ENCODE measurements around the gene DNAJC5. TPM values are rescaled to one million over a fixed set of nuclear protein-coding genes. Genes with fewer than 3 reads are reported as not detected.

DNAJC5 gene
- polyA plus RNA-seq, 4 donors = 26.5 to 38.5 (median 32.2) TPM

DNA sequence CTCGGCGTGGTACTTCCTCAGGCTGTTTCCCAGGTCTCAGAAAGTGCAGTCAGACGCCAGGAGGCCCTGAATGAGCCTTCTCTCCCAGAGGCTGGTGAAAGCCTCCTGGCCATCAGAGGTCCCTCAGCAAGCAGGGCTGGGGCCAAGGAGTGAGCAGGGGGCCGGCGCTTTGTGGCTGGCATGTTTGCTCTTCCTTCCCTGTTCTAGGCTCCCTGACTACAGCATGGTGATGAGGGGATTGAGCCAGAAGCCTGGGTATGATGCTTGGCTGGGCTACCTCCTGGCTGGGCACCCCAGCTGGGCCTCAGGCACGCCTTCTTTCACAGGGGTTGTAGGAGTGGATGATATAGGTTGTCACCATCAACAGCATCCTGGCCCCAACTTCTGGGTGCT lies 11.7 kb upstream of the DNAJC5 start:
- DNase-seq (ENCODE audit: low read depth in 4 of 4, low spot score in 2 of 4) = no peak

DNA sequence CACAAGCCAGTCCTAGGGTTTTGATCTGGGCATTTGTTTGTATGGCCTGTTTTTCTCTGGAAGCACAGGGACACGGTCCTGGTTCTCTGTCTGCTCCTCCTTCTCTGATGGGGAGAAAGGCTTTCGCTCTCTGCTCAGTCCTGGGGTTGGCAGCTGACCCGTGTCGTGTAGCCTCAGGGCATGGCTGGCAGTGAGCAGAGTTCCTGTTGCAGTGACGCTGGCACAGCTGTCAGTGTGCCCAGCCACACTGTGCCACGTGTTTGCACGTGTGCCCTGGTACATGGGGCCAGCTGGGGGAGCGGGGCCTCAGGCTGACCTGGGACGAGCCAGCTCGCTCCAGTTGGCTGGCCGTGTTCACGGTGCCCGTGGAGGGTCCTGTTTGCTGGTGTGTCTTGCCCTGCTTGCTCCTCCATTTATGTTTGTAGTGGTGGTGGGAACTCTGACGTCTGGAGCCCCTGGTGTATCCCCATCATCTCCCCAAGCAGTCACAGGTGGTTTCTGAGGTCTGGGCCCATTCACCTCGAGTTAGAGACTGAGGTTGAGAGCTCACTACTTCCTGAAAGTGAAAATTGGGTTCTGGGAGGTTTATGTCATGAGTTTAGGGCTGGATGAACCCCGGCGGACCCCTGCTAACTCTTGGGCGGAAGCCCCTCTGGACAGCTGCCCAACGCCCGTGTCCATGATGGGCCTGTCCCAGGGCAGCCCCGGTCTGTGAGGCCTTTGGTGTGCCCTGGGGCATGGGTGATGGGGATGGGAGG lies 10.2 kb upstream of the DNAJC5 start:
- DNase-seq (ENCODE audit: low read depth in 4 of 4, low spot score in 2 of 4) = no peak

DNA sequence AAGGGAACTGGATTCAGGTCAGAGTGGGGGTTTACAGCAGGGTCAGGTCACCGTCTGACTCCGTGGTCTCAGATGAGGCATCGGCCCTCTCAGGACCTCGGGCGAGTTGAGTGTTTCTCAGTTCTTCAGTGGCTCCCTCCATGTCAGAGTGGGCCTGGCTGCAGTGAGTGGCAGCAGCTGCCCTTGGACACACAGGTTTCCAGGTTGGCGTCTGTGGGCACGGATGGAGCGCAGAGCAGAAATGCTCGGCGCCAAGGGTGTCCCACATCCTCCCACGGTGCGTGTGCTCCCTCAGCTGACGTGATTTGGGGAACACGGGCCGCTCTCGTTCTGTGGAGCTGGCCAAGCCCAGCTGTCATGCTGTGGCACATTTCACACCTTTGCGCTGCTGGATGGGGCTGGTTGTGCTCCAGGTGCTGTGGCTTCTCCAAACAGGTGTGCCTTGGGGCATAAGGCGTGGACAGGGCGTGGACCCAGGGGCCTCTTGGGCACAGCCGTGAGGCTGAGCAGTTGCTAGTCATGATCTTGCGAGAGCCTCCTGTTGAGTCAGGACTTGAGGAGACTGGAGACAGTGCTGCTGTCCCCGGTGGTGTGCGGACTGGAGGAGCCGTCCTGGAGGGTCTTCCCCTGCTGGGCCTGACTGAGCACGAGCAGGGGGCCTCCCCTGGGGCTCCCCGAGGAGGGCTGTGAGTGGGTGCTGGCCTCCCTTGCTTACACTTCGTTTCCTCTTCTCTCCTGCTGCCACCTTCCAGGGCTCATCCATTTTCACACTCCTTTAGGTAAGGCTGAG lies 9.5 kb upstream of the DNAJC5 start:
- no peak for DNase-seq (ENCODE audit: low read depth in 4 of 4, low spot score in 2 of 4)

DNA sequence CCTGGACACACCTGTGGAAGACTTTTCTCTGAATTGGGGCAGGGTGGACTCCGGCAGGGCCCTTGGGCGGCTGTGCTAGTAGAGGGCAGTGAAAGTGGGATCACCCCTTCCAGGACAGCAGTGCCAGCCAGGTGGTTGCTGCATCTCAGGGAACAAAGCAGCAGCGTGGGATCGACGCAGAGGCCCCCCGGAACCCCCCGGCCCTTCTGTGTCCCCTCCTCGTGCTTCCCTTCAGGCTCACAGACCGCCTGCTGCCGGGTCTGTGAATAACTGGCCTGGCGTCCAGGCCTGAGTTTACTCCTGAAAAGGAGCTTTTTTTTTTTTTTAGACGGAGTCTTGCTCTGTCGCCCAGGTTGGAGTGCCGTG lies 8.9 kb upstream of the DNAJC5 start:
- DNase-seq (ENCODE audit: low read depth in 4 of 4, low spot score in 2 of 4) = no peak

DNA sequence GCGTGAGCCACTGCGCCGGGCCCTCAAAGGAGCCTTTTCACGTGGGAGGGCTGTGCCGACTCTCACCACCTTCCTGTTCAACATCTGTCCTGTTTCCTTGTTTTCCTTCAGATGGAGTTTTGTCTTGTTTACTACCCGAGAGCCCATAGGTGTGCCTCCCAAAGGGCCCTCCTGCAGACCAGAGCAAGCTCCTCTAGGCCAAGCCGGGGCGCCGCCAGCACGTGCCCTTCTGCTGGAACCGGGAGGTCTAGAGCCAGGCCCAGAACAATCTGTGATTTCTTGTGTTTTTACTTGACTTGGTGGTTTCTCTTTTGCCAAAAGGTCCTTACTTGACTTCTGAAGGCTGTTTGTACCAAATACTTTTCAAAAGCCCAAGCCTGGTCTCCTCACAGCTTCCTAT lies 8.0 kb upstream of the DNAJC5 start:
- no peak for DNase-seq (ENCODE audit: low read depth in 4 of 4, low spot score in 2 of 4)

DNA sequence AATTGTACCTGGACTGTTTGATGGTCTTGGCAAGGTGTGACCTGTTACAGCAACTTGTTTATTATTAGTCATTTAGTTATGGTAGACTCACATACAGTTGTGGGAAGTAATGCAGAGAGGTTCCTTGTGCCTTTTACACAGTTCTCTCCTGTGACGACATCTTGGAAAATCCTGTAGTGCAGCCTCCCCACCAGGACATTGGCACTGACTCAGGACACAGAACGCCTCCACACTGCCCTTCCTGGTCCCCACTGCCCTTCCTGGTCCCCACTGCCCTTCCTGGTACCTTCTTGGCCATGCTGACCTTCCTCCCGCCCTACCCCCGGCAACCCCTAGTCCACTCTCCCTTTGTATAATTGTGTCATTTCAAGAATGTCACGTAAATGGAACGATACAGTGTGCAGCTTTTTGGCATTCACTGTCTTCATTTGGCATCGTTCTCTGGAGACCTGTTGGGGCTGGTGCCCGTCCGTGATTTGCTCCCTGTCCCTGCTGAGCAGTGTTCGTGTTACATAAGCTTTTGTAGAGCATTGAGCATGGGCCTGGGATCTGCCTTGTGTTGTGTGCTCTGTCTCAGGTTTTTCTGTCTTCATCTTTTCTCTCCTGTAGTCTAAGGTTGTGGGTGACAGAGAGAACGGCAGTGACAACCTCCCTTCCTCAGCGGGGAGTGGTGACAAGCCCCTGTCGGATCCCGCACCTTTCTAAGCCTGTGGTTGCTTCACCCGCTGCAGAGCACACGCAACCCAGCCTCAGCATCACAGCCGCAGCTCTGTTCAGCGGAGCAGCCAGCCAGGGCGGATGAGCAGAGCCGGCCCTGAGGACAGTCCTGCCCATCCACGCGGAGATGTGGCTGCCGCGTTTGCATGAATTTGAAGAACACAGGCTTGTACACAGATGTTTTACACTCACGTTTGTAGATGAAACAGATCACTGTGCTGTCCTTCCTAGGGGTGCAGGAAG lies 5.4 kb upstream of the DNAJC5 start:
- DNase-seq (ENCODE audit: low read depth in 4 of 4, low spot score in 2 of 4) = no peak

DNA sequence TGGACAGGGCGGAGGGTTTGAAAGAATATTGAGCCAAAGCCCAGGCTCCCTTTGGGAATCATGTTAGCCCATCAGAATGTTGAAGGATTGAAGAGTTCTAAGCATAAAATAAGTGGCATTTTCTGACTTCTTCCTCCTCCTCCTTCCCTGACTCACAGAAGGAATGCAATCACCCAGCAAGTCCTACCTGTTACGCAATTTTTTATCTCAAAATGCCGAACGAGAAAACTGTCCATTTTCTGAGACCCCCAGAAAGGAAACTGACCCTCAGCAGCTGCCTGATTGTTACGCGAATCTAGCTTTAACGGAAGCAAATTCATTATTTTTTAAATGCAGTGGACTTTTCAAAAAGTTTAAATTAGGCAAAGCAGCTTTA lies 4.7 kb upstream of the DNAJC5 start:
- DNase-seq (ENCODE audit: low read depth in 4 of 4, low spot score in 2 of 4) = no peak

DNA sequence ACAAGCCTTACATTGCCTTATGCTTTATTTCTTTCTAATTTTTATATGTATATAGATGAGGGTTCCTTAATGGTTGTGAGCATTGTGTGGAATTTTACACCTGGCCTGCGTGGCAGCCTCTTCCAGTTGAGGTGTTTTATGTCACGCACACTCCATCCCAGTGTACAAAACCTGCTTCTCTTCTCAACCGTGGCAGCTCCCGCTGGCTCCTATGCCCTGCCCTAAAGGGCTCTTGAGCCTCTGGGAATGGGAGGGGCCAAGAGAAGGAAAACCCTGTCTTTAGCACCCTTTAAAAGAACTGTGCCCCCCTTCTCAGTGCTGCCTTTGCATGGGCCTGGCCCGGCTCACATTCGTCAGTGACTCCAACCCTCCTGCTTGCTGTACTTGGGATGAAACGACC lies 4.3 kb upstream of the DNAJC5 start:
- no peak for DNase-seq (ENCODE audit: low read depth in 4 of 4, low spot score in 2 of 4)

DNA sequence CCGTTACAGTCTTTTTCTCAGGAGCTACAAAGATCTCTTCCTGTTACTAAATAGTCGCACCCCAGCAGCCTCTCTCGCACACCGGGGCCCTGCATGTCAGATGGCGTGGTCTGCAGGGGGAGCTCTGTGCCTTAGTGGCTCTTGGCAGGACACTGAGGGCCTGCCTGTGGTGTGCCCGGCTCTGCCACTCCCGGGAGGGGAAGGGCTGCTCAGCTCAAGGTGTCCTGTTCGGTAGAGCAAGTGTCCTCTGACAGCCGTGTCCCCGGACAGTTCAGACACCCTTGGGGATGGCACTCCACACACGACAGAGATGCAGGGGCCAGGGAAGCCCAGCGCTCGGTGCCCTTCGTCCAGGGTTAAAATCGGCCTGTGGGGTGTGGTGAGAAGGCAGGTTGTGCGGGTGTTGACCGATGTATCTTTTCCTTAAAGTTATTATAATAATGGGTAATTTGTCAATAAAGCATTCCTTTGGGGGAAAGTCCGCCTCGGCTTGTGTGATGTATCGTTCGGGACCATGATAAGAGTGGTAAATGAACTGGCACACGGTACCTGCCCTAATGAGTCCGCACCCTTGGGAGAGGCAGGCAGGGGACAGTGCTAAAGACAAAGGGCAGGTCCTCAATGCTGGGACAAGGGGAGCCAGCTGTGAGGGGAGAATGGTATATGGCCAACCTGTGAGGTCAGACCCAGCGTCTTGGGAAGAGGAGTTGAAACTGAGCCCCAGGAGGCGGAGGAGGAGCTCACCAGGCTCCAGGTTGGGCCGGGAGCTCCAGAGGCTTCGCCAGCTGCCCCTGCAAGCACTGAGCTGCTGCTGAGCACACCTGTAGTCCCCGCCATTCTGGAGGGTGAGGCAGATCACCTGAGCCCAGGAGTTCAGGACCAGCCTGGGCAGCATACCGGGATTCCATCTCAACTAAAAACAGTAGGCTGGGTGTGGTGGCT lies 3.6 kb upstream of the DNAJC5 start:
- DNase-seq (ENCODE audit: low read depth in 4 of 4, low spot score in 2 of 4) = no peak

DNA sequence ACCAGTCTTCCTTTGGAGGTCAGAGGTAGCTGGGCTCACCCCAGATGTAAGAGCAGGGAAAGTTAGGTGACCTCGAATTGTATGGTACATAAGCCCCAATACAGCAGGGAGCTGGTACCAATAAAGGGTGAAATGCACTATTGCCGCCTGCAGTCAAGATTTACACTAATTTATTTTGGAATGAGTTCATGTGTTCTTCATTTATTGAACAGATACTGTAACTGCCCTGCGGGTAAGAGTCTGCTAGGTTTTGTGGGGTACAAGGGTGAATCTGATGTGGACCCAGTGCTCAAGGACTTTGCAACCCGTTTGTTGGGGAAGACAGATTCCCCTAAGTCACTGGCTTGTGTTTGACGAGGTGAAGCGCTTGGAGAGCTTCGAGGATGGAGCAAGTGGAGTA lies 2.5 kb upstream of the DNAJC5 start:
- no peak for DNase-seq (ENCODE audit: low read depth in 4 of 4, low spot score in 2 of 4)

DNA sequence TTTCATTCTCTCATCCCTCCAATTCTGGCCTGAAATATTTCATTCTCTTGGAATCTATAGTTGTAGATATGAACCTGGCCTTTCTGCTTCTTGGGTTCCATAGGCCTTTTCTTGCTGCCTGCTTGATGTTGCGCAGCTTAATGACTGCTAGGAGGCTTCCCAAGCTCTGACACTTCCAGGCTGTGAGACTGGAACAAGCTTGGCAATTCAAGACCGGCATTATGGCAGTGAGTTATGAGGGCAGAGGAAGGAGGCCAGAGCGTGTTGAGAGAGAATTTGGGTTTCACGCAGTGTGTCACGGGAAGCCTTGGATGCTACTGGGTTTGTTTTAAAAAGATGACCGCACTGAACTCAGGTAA lies 948 bp upstream of the DNAJC5 start:
- no peak for DNase-seq (ENCODE audit: low read depth in 4 of 4, low spot score in 2 of 4)

DNA sequence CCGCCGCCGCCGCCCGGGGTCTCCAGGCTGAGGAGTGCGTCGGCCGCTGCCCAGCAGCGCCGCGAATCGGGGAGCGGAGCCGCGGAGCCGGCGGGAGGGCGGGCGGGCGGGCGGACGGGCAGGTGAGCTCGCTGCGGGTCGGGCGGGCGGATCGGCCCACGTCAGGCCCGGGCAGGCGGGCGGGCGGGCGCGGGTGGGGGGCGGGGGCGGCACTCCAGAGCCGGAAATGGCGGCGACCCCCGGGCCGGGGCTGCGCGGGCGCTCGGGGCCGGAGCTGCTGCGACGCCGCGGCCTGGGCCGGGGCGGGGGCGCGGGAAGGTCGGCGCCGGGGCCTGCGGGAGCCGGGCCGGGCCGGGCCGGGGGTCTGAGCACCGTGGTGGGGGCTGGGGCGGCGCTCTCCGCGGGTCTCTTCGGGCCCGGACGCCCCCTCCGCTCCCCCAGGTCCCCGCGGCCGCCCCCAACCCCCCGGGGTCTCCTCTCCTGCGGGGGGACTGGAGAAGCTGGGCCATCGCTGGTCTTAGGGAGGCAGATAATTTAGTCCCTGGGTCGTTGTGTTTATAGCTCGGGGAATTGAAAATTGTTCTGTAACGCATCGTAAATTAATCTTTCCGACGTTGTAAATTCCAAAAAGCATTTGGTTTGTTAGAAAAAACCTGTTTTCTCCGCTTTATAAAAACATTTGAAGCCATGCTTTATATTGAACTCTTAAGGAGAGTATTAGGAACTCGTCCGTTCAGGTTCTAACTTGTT lies 451 bp downstream of the DNAJC5 start:
- no peak for DNase-seq (ENCODE audit: low read depth in 4 of 4, low spot score in 2 of 4)

DNA sequence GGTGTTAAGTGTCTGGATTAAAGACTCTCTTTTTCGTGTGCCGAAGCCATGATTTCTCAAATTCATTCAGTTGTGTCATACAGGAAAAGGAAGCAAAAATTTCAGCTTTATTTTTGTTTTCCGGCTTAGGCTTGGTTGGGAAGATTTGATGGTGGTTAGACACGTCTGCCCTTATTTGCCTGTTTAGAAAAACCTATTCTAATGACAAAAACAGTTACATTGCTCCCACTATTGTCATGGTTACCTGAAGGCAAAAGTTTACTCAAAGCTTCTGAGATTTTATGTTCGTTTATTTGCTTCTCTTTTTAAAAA lies 982 bp downstream of the DNAJC5 start:
- DNase-seq (ENCODE audit: low read depth in 4 of 4, low spot score in 2 of 4) = peak in 1 of 4 donors; percentile 15

DNA sequence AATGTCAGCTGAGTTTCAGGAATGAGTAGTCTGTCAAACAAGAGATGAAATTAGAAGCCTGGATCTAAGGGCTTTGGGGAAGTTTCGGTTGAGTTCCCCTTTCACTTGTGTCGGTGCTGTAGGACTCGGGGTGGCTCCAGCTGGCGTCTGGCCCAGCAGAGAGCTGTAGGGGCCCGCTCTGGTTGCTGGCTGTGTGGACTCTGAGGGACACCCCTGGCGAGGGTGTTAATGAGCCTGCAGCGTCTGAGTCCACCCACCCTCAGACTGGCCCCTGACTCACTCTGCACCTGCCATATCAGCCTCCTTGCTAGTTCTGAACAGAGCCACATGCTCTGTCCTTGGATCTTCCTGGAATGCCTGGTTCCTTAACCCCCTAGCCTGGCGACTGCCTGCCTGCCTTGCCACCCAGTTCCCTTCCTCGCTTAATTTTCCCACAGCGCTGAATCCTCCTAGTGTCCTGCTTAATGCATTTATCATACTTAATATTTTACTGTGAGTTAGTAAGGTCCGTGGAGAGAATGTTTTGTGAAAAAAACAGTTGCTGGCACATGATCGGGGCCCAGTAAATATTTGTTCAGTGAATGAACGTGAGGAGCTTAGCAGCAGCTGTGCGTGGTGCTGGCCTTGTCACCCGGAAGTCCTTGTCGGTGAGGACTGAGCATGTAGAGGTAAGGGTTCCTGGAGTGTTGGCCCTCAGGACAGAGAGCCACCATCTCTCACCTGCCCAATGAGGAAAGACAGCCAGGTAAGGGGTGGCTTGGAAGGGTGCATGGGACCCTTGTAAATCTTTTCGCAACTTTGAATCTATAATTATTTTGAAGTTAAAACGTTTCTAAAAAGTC lies 1.6 kb downstream of the DNAJC5 start:
- no peak for DNase-seq (ENCODE audit: low read depth in 4 of 4, low spot score in 2 of 4)

DNA sequence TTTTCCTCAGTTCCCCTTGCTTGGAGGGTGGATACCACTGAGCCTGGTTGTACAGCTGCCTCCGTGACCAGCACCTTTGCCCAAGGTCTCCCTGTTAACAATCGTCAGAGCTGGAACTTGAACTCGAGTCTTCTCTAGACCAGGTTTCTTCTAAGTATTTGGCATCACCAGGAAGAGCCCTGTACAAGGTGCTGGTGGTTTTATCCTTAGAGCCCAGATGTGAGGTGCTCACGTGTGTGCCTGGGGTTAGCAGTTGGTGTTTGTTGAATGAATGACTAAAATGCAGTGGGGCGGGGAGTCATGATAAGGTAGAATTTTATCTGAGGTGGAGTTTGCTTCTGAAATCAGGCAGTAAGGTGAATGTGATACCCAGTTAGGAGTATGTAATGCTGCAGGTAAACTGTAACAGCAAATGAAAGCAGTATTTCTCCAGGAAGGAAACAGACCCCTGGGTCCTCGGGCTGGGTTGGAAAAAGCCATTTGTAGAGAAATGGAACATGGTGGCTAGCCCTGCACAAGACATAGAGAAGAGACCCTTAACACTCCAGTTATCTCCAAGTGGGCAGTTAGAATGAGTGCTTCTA lies 3.1 kb downstream of the DNAJC5 start:
- no peak for DNase-seq (ENCODE audit: low read depth in 4 of 4, low spot score in 2 of 4)

DNA sequence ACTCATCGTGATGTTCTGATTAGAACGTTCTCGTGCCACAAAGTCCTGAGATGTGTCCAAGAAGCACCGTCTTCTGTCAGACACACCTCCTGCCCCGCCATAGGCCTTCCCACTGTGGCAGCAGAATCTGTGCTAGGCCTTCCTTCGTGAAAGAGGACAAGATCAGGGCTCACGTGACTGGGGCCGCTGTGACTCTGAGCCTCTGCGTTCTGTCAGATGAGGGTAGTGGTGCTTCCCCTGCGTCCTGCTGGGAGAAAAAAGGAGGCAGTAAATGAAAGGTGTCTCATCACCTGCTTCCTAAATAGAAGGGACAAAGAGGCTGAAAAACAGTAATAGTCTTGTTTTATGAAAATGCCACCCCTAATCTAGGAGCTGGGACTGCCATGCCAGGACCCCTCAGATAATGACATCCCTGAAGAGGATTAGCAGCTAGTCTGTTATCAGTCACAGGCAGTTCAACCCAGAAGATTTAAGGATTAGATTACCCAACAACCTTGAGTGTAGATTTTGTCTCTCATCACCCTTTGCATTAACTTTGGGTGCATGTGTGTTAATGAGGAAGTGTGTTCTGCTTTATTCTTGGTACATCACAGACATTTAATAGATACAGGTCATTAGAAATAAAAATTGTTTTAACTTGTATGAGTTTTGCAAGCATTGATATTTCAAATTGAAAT lies 4.1 kb downstream of the DNAJC5 start:
- DNase-seq (ENCODE audit: low read depth in 4 of 4, low spot score in 2 of 4) = no peak

DNA sequence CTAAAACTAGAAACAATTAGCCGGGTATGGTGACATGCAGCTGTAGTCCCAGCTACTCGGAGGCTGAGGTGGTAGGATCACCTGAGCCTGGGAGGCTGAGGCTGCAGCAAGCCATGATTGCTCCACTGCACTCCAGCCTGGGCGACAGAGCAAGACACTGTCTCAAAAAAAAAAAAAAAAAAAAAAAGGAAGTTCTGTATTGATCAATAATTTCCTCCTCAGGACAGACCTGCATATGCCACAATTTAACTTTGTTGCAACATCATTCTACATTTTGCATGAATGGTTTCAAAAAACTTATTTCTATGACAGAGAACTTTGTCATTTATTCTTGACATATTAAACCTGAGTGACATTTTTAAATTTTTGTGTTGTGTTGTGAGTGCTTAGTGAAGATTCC lies 5.5 kb downstream of the DNAJC5 start:
- DNase-seq (ENCODE audit: low read depth in 4 of 4, low spot score in 2 of 4) = no peak
